ENCODE data around the gene RUNX1.
"Not testable (repeated sequence)": the region's sequence is repeated elsewhere in the genome, so short reads cannot be mapped to it uniquely, and the experiment has no call there.

RUNX1 gene

GRCh38 chr21:34996304-34997101, 52.6 kb downstream of the RUNX1 start:
- DNase-seq (ENCODE audit: insufficient read length) (no peak), FAIRE-seq (no peak)
- TF ChIP-seq POLR2A (IDR thresholded peaks at IDR 0.05; ENCODE audit: low read depth, low read length) (no peak), TAF1 (IDR thresholded peaks at IDR 0.05; ENCODE audit: borderline replicate concordance, low read depth, low read length) (no peak), POLR2AphosphoS5 (IDR thresholded peaks at IDR 0.05; ENCODE audit: low read depth, low read length) (no peak)

DNA sequence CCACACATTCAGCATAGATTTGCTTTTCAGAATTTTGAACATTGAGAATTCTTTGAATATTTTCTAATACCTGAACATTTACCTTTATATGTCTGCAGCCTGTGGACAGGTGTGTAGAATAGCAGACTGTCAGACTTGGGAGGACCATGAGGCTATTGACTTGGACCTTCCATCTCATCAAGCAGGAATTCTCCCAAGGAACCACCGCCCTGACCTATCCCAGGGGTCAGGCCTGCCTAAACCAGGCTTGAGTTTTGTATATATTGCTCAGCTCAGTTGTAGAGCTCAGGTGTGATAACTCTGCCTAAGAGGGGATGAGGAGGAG, 53.2 kb downstream of the RUNX1 start:
- no peak for TF ChIP-seq POLR2A (IDR thresholded peaks at IDR 0.05; ENCODE audit: low read depth, low read length)
- no peak for TF ChIP-seq POLR2AphosphoS5 (IDR thresholded peaks at IDR 0.05; ENCODE audit: low read depth, low read length)
- no peak for TF ChIP-seq TAF1 (IDR thresholded peaks at IDR 0.05; ENCODE audit: borderline replicate concordance, low read depth, low read length)
- no peak for FAIRE-seq

DNA sequence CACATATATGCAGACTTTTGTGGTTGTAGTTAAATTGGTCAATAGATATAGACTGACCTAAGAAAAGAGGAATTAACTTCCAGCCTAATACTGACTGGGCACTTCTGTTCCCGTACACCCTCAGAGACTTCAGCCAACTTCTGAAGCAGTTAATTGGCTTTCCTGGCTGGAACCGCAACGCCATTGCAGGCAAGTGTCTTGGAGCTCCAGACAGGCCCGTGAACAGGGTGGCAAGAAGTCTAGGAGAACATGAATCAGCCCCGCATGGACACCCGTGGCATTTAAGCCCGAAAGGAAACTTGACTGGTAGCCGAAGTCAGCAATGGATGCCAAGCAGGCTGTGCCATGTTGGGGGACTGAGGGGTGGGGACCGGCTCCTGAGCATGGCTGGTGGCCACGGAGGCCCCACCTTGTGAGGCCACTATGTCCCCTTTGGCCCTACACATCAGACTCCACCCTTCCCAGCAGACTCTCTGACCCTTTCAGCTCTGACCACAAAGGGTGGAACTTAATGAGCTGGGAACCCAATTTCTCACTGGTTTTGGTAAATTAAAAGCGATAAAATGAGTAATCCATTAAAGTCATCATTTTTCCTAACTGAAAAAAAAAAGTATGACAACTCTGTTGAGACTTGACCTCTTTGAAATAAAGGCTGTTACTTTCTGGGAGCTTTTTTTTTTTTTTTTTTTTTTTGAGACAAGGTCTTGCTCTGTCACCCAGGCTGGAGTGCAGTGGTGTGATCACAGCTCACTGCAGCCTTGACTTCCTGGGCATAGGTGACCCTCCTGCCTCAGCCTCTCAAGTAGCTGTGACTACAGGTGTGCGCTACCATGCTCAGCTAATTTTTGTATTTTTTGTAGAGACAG, 54.1 kb downstream of the RUNX1 start:
- no peak for TF ChIP-seq TAF1 (IDR thresholded peaks at IDR 0.05; ENCODE audit: borderline replicate concordance, low read depth, low read length)
- FAIRE-seq (no peak), DNase-seq (ENCODE audit: insufficient read length) (no peak)

More for the DNA sequence above, 53.2 kb downstream of the RUNX1 start:
- no peak for DNase-seq (ENCODE audit: insufficient read length)

DNA sequence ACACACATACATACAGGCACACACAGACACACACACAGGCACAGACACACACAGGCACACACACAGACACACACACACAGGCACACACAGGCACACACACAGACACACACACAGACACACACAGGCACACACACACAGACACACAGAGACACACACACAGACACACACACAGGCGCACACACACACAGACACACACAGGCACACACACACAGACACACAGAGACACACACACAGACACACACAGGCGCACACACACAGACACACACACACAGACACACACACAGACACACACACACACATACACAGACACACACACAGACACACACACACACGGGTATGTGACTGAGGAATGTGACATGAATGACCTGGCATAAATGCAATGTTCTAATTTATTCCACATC, 55.6 kb downstream of the RUNX1 start:
- not testable (repeated sequence) for DNase-seq (ENCODE audit: insufficient read length)
- FAIRE-seq: peak; percentile 81

DNA sequence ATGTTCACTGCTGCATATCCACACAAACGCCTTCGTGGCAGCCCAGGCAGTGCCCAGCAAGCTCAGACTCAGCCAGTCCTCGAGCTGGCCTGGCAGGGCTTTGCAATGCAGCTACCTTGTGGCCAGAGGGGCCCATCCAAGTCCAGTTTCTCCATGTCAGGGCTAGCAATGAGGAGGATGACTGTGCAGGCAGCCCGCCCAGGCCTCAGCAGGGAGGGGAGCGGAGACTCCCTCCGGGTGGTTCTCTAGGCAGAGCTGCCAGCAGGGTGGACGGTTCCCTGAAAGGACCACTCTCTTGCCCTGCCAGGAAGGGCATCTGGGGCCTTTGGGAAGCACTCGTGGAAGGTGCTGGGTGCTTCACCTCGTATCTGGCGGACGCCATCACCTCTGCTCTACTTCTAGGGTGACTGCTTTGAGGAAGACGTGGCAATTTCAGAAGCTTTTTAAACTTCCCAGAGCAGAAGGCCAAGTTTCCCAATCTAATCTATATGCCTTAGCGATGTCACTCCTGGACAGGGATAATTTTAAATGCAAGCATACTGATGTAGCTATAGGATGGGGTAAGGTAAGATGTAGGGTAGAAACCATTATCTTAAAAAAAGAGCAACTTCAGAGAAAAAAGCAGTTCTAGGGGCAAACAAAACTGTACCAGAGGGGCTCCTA, 56.2 kb downstream of the RUNX1 start:
- DNase-seq (ENCODE audit: insufficient read length) (no peak), FAIRE-seq (no peak)
- TF ChIP-seq POLR2A (IDR thresholded peaks at IDR 0.05; ENCODE audit: low read depth, low read length): no peak
- no peak for TF ChIP-seq POLR2AphosphoS5 (IDR thresholded peaks at IDR 0.05; ENCODE audit: low read depth, low read length)
- no peak for TF ChIP-seq TAF1 (IDR thresholded peaks at IDR 0.05; ENCODE audit: borderline replicate concordance, low read depth, low read length)

GRCh38 chr21:34992180-34992579, 56.9 kb downstream of the RUNX1 start:
- DNase-seq (ENCODE audit: insufficient read length): no peak
- TF ChIP-seq POLR2A (IDR thresholded peaks at IDR 0.05; ENCODE audit: low read depth, low read length) (no peak), TAF1 (IDR thresholded peaks at IDR 0.05; ENCODE audit: borderline replicate concordance, low read depth, low read length) (no peak), POLR2AphosphoS5 (IDR thresholded peaks at IDR 0.05; ENCODE audit: low read depth, low read length) (no peak)
- FAIRE-seq: no peak

- DNase-seq (ENCODE audit: insufficient read length) (no peak), FAIRE-seq (no peak)
- TF ChIP-seq POLR2A (IDR thresholded peaks at IDR 0.05; ENCODE audit: low read depth, low read length) (no peak), TAF1 (IDR thresholded peaks at IDR 0.05; ENCODE audit: borderline replicate concordance, low read depth, low read length) (no peak), POLR2AphosphoS5 (IDR thresholded peaks at IDR 0.05; ENCODE audit: low read depth, low read length) (no peak)
Measured at GRCh38 chr21:34991366-34991957, 57.6 kb downstream of the RUNX1 start.

- TF ChIP-seq TAF1 (IDR thresholded peaks at IDR 0.05; ENCODE audit: borderline replicate concordance, low read depth, low read length): no peak
- no peak for TF ChIP-seq POLR2AphosphoS5 (IDR thresholded peaks at IDR 0.05; ENCODE audit: low read depth, low read length)
- no peak for TF ChIP-seq POLR2A (IDR thresholded peaks at IDR 0.05; ENCODE audit: low read depth, low read length)
- no peak for FAIRE-seq
- no peak for DNase-seq (ENCODE audit: insufficient read length)
Measured at GRCh38 chr21:34990842-34991241, 58.3 kb downstream of the RUNX1 start.

- TF ChIP-seq POLR2AphosphoS5 (IDR thresholded peaks at IDR 0.05; ENCODE audit: low read depth, low read length): no peak
- no peak for TF ChIP-seq TAF1 (IDR thresholded peaks at IDR 0.05; ENCODE audit: borderline replicate concordance, low read depth, low read length)
- no peak for TF ChIP-seq POLR2A (IDR thresholded peaks at IDR 0.05; ENCODE audit: low read depth, low read length)
- no peak for DNase-seq (ENCODE audit: insufficient read length)
- peak; percentile 91 for FAIRE-seq
Measured at GRCh38 chr21:34989337-34990151, 59.6 kb downstream of the RUNX1 start.

GRCh38 chr21:34988625-34989024, 60.5 kb downstream of the RUNX1 start:
- FAIRE-seq: peak; percentile 21
- DNase-seq (ENCODE audit: insufficient read length): no peak
- TF ChIP-seq POLR2AphosphoS5 (IDR thresholded peaks at IDR 0.05; ENCODE audit: low read depth, low read length) (no peak), TAF1 (IDR thresholded peaks at IDR 0.05; ENCODE audit: borderline replicate concordance, low read depth, low read length) (no peak), POLR2A (IDR thresholded peaks at IDR 0.05; ENCODE audit: low read depth, low read length) (no peak)

DNA sequence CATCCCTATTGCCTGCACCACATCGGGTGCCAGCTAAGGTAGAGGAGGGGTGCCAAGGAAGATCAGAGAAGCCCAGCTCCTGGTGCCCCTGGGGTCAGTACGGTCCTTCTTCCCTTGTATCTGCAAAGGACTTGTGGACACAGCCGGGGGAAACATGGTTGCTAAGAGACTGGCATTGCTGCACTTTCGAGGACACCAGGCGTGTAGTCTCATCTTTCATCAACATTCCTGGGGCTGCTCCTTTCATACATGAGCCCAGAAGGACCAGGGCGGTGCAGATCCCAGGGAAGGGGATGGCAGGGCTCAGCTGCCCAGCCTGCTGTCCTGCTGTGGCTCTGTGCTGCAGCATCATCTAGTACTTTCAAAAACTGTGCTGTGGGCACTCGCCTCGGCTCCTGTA, 61.0 kb downstream of the RUNX1 start:
- TF ChIP-seq POLR2AphosphoS5 (IDR thresholded peaks at IDR 0.05; ENCODE audit: low read depth, low read length): no peak
- TF ChIP-seq TAF1 (IDR thresholded peaks at IDR 0.05; ENCODE audit: borderline replicate concordance, low read depth, low read length): no peak
- no peak for TF ChIP-seq POLR2A (IDR thresholded peaks at IDR 0.05; ENCODE audit: low read depth, low read length)
- FAIRE-seq: no peak
- no peak for DNase-seq (ENCODE audit: insufficient read length)
